Measurements from ENCODE around the gene SCFD2. TPM values are rescaled to one million over a fixed set of nuclear protein-coding genes. Genes with fewer than 3 reads are reported as not detected.
A peak's percentile ranks its signal among the peaks of the same experiment; 100 is the strongest.
"Not testable (repeated sequence)": the region's sequence is repeated elsewhere in the genome, so short reads cannot be mapped to it uniquely, and the experiment has no call there.

SCFD2 gene
- total RNA-seq (2013), result 11.3 TPM
- polyA plus RNA-seq (1 to 10 TPM; 5.4 to 9.4 (median 6.7) TPM), polyA minus RNA-seq (22.6 and 28.0 TPM in 2 replicates), total RNA-seq (1.1 to 14.8 (median 7.4) reads per million in 11 experiments)

GRCh38 chr4:53365486-53366300, at the start of gene SCFD2:
TSS of gene SCFD2 (minus strand) at chr4:53366061.
- peaks cover 18 to 23% of the 10 kb centered on the region in 2 donors for H3K4me1 ChIP-seq (ENCODE audit: control insufficient read depth in 1 of 2, insufficient read depth in 2 of 2, low read length in 2 of 2)
- Mint-ChIP-seq H3K4me3 (peak within 1 kb of the TSS; percentile 90 to 97), H3K27me3 (ENCODE audit: low read depth in 3 of 3) (peaks cover 4 to 13% (median 6%) of the 10 kb centered on the region in 3 donors), H3K9me3 (peaks cover 0 to 5% (median 0%) of the 10 kb centered on the region in 7 donors), H3K27ac (peak within 1 kb of the TSS; percentile 90 to 95 (median 93)), H3K36me3 (peaks cover 3 to 8% of the 10 kb centered on the region in 2 donors), H3K4me1 (peaks cover 41% of the 10 kb centered on the region)
- no peaks in the 10 kb centered on the region for H3K27me3 ChIP-seq (ENCODE audit: control insufficient read depth in 2 of 2, insufficient read depth in 2 of 2, low read length in 2 of 2)
- peaks cover 45% of the 10 kb centered on the region for H3K79me2 ChIP-seq (ENCODE audit: insufficient read depth, low read length)
- 0% methylated on average over 50 of the region's 51 CpGs for WGBS (ENCODE audit: insufficient coverage)
- H4K20me1 ChIP-seq (ENCODE audit: insufficient read depth, low read length), result no peaks in the 10 kb centered on the region
- intact Hi-C loops (cut with micrococcal nuclease), result loop anchor here in 1 of 2 donors (5.0 kb wide), 1 partner anchor 1523 kb away; the partner anchor contains the start of gene DCUN1D4
- DNase-seq, result peak; percentile 97 to 99 (median 97)
- H3K9me3 ChIP-seq (replicated peaks in 1 of 2; ENCODE audit: control insufficient read depth in 1 of 2, insufficient read depth in 1 of 2, low read length in 2 of 2), result no peaks in the 10 kb centered on the region
- no peaks in the 10 kb centered on the region for H3K36me3 ChIP-seq (replicated peaks in 1 of 2; ENCODE audit: control insufficient read depth in 1 of 2, insufficient read depth in 2 of 2, low read length in 2 of 2)
- TF ChIP-seq, protein P1, sequence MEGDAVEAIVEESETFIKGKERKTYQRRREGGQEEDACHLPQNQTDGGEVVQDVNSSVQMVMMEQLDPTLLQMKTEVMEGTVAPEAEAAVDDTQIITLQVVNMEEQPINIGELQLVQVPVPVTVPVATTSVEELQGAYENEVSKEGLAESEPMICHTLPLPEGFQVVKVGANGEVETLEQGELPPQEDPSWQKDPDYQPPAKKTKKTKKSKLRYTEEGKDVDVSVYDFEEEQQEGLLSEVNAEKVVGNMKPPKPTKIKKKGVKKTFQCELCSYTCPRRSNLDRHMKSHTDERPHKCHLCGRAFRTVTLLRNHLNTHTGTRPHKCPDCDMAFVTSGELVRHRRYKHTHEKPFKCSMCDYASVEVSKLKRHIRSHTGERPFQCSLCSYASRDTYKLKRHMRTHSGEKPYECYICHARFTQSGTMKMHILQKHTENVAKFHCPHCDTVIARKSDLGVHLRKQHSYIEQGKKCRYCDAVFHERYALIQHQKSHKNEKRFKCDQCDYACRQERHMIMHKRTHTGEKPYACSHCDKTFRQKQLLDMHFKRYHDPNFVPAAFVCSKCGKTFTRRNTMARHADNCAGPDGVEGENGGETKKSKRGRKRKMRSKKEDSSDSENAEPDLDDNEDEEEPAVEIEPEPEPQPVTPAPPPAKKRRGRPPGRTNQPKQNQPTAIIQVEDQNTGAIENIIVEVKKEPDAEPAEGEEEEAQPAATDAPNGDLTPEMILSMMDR (IDR thresholded peaks at IDR 0.05), result no peak
- H3K4me3 ChIP-seq (replicated peaks in 1 of 3; ENCODE audit: low read depth in 2 of 3, low read length in 3 of 3), result peak within 1 kb of the TSS; percentile 59 to 99 (median 84)
- H2AFZ ChIP-seq (ENCODE audit: insufficient read depth, low read depth, low read length, poor library complexity, severe bottlenecking), result peak within 1 kb of the TSS; percentile 100
- H3K4me2 ChIP-seq (replicated peaks; ENCODE audit: extremely low read depth, low read length, poor library complexity, severe bottlenecking), result peak within 1 kb of the TSS; percentile 99
- H3K27ac ChIP-seq (ENCODE audit: low read depth in 1 of 2, low read length in 2 of 2), result peak within 1 kb of the TSS; percentile 42 to 90
- H3K9ac ChIP-seq (ENCODE audit: insufficient read depth, low read length, poor library complexity, severe bottlenecking), result peak within 1 kb of the TSS; percentile 77

DNA sequence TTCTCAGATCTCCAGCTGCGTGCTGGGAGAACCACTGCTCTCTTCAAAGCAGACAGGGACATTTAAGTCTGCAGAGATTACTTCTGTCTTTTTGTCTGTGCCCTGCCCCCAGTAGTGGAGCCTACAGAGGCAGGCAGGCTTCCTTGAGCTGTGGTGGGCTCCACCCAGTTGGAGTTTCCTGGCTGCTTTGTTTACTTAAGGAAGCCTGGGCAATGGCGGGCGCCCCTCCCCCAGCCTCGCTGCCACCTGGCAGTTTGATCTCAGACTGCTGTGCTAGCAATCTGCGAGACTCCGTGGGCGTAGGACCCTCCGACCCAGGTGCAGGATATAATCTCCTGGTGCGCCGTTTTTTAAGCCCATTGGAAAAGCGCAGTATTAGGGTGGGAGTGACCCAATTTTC, 43.6 kb upstream of the SCFD2 start:
- H3K79me2 ChIP-seq (ENCODE audit: insufficient read depth, low read length), result peaks cover 26% of the 10 kb centered on the region
- H3K4me3 ChIP-seq (replicated peaks in 1 of 3; ENCODE audit: low read depth in 2 of 3, low read length in 3 of 3); H3K9me3 ChIP-seq (replicated peaks in 1 of 2; ENCODE audit: control insufficient read depth in 1 of 2, insufficient read depth in 1 of 2, low read length in 2 of 2); intact Hi-C loops (cut with micrococcal nuclease); H3K9ac ChIP-seq (ENCODE audit: insufficient read depth, low read length, poor library complexity, severe bottlenecking); H3K27me3 ChIP-seq (ENCODE audit: control insufficient read depth in 2 of 2, insufficient read depth in 2 of 2, low read length in 2 of 2); H3K27ac ChIP-seq (ENCODE audit: low read depth in 1 of 2, low read length in 2 of 2); DNase-seq; H3K4me2 ChIP-seq (replicated peaks; ENCODE audit: extremely low read depth, low read length, poor library complexity, severe bottlenecking); H3K4me1 ChIP-seq (ENCODE audit: control insufficient read depth in 1 of 2, insufficient read depth in 2 of 2, low read length in 2 of 2); H3K4me3 Mint-ChIP-seq; H3K27me3 Mint-ChIP-seq (ENCODE audit: low read depth in 3 of 3); H2AFZ ChIP-seq (ENCODE audit: insufficient read depth, low read depth, low read length, poor library complexity, severe bottlenecking): not testable (repeated sequence)
- H4K20me1 ChIP-seq (ENCODE audit: insufficient read depth, low read length), result peaks cover 39% of the 10 kb centered on the region
- 100% methylated on average over 1 of the region's 11 CpGs for whole genome bisulfite sequencing (ENCODE audit: insufficient coverage)
- H3K4me1 Mint-ChIP-seq, result peaks cover 16% of the 10 kb centered on the region
- peaks cover 38 to 48% of the 10 kb centered on the region in 2 donors for H3K36me3 Mint-ChIP-seq
- peaks cover 7 to 19% (median 9%) of the 10 kb centered on the region in 7 donors for H3K9me3 Mint-ChIP-seq
- peaks cover 5 to 32% of the 10 kb centered on the region in 2 donors for H3K36me3 ChIP-seq (replicated peaks in 1 of 2; ENCODE audit: control insufficient read depth in 1 of 2, insufficient read depth in 2 of 2, low read length in 2 of 2)
- peak overlapping the region in 2 of 7 donors; percentile 4 to 34 for H3K27ac Mint-ChIP-seq
